Measurements from ENCODE around the gene HSPA4.

- TF ChIP-seq TAF1 (conservative IDR thresholded peaks at IDR 0.05) (no peak), MAX (IDR thresholded peaks at IDR 0.05) (no peak), CTCF (IDR thresholded peaks at IDR 0.05; ENCODE audit: low read depth, low read length, missing input control) (peak; percentile 91), RAD21 (IDR thresholded peaks at IDR 0.05) (peak; percentile 98 to 99), EGR1 (IDR thresholded peaks at IDR 0.05; ENCODE audit: low read depth in 2 of 2) (no peak), FOXA1 (IDR thresholded peaks at IDR 0.05) (no peak), REST (IDR thresholded peaks at IDR 0.05) (no peak), FOXA2 (IDR thresholded peaks at IDR 0.05) (no peak), JUND (IDR thresholded peaks at IDR 0.05) (no peak), ZBTB33 (IDR thresholded peaks at IDR 0.05) (no peak), HNF4G (IDR thresholded peaks at IDR 0.05) (no peak), SP1 (IDR thresholded peaks at IDR 0.05) (no peak)
These were observed 59.5 kb downstream of the HSPA4 start for GRCh38 chr5:133111299-133111698.

All from liver (tissue), 3 donors.